ENCODE results near the gene ADGRF4. TPM values are rescaled to one million over a fixed set of nuclear protein-coding genes. Genes with fewer than 3 reads are reported as not detected.

Gene ADGRF4
- total RNA-seq, 1 donor = 0.43 TPM

DNA sequence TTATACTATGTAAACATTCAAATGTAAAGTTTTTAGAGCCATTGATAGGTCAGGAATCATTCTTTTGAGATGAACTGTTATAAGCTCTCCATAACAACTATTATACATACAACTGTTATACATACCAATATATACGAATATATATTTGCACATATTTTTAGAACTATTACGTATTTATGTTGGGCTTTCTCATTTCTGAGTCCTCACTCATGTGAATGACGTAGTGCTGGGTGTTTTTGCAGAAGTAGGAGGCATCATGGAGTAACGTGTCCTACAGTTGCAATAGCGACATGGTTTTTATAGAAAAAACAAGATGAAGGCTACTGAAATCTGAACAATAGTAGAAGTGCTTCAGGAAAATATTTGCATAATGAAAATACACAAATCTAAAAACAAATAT is 36.4 kb upstream of the ADGRF4 start:
- no peak for DNase-seq (ENCODE audit: low read depth)
- TF ChIP-seq, protein P1, sequence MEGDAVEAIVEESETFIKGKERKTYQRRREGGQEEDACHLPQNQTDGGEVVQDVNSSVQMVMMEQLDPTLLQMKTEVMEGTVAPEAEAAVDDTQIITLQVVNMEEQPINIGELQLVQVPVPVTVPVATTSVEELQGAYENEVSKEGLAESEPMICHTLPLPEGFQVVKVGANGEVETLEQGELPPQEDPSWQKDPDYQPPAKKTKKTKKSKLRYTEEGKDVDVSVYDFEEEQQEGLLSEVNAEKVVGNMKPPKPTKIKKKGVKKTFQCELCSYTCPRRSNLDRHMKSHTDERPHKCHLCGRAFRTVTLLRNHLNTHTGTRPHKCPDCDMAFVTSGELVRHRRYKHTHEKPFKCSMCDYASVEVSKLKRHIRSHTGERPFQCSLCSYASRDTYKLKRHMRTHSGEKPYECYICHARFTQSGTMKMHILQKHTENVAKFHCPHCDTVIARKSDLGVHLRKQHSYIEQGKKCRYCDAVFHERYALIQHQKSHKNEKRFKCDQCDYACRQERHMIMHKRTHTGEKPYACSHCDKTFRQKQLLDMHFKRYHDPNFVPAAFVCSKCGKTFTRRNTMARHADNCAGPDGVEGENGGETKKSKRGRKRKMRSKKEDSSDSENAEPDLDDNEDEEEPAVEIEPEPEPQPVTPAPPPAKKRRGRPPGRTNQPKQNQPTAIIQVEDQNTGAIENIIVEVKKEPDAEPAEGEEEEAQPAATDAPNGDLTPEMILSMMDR (IDR thresholded peaks at IDR 0.05; ENCODE audit: insufficient read depth, low read depth, low read length) = no peak

DNA sequence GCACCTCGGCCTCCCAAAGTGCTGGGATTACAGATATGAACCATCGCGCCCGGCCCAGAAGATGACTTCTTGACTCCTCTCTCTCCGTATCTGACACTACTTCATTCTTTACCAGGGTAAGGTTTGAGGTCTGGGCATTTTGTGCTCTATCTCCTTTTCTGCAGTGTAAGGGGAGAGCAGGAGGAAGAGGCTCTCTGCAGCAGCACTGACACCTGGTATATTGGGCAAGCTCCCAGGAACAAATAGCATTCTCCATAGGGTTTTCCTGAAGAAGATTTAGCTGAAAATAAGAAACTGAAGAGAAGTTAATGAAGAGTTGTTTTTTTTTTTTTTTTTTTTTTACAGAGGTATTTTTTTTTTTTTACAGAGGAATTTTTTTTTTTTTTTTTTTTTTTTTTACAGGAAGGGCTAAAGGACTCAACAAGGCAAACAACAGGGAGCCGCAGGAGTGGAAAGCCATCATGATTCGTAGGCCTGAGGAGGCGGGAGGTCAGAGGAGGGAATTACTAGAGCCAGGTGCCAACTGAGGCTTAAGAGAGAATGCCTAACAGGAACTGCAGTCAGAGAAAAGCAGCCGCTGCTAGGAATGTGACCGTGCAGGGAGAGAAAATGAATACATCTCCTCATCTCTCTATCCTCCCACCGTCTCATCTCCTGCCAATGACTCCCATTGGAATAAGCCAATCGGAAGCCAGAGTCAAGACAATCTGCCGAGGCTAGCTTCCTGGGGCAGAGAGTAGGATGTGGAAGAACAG is 34.7 kb upstream of the ADGRF4 start:
- TF ChIP-seq, protein P1 (IDR thresholded peaks at IDR 0.05; ENCODE audit: insufficient read depth, low read depth, low read length) = no peak
- no peak for DNase-seq (ENCODE audit: low read depth)
- no peak overlapping the region for H3K4me3 ChIP-seq (ENCODE audit: low read depth, low read length)

More for the DNA sequence above, 36.4 kb upstream of the ADGRF4 start:
- no peak overlapping the region for H3K4me3 ChIP-seq (ENCODE audit: low read depth, low read length)

DNA sequence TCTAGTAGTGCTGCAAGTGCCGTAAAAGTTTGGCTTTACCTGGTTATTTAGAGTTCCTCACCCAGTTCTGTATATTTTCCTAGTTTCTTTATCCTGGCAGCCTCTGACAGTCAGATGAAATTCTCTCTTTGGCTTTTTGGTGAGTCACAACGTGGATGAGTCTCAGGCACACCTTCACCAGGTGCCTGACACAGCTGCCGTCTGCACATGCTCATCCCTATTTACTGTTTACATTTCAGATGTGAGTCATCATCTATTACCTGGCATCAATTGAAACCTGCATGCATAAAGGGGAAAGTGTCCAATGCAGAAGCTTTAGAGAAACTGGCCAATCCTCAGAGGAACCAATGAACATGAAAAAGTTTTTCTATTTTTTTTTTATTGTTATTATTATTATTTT is 33.3 kb upstream of the ADGRF4 start:
- TF ChIP-seq, protein P1 (IDR thresholded peaks at IDR 0.05; ENCODE audit: insufficient read depth, low read depth, low read length) = no peak
- no peak for DNase-seq (ENCODE audit: low read depth)
- H3K4me3 ChIP-seq (ENCODE audit: low read depth, low read length) = no peak overlapping the region

DNA sequence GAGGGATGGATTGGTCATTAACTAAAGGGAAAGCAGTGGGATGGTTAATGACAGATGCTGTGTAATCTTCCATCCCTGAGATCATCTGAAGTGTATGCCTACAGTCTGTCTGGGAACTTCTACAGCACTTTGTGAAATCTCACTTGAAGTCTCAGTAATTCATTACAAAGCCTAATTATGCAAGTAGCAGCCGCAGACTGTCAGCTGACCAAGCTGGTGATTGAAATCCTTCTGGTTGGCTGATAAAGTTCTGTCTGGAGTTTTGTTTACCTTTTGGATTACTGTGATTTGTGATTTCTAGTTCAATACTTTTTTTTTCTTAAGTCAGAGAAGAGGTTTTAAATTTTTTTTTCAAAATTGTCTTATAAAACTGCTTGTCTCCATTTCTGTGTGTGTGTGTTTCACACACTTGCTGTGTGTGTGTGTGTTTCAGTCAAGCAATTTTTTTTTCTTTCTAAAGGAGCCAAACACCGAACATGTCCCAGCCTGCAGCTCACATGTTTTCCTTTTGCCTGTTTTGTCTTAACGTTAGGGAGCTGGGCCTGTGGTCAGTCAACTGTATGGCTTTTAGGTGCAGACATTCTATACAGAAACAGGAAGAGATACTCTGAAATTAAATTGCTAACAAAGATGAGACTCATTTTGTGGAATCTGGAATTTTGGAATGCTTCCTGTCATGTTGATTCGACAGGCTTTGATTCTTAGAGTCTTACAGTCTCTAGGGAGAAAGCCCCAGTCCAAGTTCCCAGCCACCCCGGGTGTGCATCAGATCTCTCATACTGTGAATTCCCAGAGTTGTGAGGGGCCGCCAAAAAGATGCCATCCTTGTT is 28.5 kb upstream of the ADGRF4 start:
- peak; percentile 32 for DNase-seq (ENCODE audit: low read depth)
- H3K4me3 ChIP-seq (ENCODE audit: low read depth, low read length) = no peak overlapping the region
- TF ChIP-seq, protein P1 (IDR thresholded peaks at IDR 0.05; ENCODE audit: insufficient read depth, low read depth, low read length) = no peak

DNA sequence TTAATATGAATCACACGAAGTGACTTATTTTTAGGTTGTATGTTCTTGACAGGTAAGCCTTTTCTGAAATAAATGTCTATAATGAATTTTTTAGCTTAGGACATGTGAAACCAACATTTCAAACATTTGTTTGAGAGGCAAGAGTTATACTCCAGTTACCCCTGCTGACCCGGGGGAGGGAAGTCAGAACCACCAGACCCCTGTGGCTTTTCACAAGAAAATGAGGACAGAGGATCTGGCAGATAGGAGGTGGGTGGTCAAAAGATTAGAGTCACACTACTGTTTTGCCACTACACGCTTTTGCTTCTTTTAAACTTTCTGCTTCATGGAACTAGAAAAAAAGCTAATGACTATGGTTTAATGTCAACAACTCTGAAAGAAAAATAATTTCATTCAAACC is 27.5 kb upstream of the ADGRF4 start:
- TF ChIP-seq, protein P1 (IDR thresholded peaks at IDR 0.05; ENCODE audit: insufficient read depth, low read depth, low read length) = no peak
- H3K4me3 ChIP-seq (ENCODE audit: low read depth, low read length) = no peak overlapping the region
- no peak for DNase-seq (ENCODE audit: low read depth)

DNA sequence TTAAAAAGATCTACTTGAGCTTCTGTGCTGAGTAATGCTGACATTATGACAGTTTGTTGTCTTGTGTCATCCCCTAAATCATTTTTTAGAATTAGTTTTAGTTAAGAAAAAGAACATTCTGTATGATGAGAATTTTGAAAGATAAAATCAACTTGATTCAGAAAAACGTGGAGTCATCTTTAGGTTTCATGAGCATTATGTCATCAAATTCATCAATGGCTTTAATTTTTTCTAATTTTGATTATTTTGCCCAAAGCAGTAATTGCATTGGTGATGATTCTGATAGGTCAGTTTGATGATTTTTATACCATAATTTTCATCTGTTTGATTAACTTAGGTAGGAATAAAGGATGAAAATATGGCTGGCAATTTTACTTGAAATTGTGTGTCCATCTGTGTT is 26.6 kb upstream of the ADGRF4 start:
- no peak overlapping the region for H3K4me3 ChIP-seq (ENCODE audit: low read depth, low read length)
- no peak for DNase-seq (ENCODE audit: low read depth)
- TF ChIP-seq, protein P1 (IDR thresholded peaks at IDR 0.05; ENCODE audit: insufficient read depth, low read depth, low read length) = no peak
